Keratinocyte (primary cell): ENCODE results near the gene ZFYVE28.
A peak's percentile ranks its signal among the peaks of the same experiment; 100 is the strongest.

Experiments
- EZH2 ChIP-seq: IDR thresholded peaks from one replicate; pipeline ENCODE4 v1.6.1; 2012; ENCODE audit warnings: inconsistent platforms, mild to moderate bottlenecking, low read length, moderate library complexity
- TF ChIP-seq, protein P1 (sequence below), 3 experiments: IDR thresholded peaks in 1 of 3; conservative IDR thresholded peaks in 1 of 3; optimal IDR thresholded peaks in 1 of 3; 2 replicates in 2 of 3; 3 replicates in 1 of 3; pipeline versions ENCODE3 to v1.5.1; 2011; ENCODE audit warnings: low read length in 3 of 3, mild to moderate bottlenecking in 3 of 3, moderate library complexity in 2 of 3, control low read depth in 1 of 3, inconsistent platforms in 1 of 3; ENCODE audit not compliant: insufficient read depth in 2 of 3; ENCODE audit errors: extremely low read depth in 1 of 3

DNA sequence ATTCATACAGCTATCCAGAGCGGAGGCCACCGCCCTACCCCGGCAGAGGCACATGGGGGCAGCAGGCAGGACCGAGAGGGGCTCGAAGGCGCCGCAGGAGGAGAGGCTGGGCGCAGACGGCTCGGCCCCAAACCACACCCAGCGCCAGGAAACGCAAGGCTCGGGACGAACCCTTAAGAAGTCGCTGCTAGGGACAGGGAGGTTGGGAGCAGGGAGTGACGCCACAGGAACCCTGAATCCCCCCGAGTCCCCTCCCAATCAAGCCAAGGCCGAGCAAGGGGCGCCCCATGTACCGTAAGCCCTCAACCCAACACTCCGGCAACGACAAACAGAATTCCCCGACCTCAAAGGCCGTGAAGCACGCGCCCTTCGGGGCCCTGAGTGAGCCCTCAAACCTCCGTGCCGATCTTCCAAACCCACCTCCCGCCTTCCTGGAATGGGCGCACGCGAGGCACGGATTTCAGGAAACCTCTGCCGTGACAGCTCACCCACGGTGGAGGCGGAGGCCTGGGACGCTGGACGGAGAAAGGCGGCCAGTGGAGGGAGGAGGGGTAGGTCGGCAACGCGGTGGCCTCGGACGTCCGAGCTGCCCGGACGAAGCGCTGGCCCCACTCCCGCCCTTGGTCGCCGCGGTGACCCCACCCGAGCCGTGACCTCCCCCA lies 1.8 kb downstream of the ZFYVE28 start:
- TF ChIP-seq, protein P1, sequence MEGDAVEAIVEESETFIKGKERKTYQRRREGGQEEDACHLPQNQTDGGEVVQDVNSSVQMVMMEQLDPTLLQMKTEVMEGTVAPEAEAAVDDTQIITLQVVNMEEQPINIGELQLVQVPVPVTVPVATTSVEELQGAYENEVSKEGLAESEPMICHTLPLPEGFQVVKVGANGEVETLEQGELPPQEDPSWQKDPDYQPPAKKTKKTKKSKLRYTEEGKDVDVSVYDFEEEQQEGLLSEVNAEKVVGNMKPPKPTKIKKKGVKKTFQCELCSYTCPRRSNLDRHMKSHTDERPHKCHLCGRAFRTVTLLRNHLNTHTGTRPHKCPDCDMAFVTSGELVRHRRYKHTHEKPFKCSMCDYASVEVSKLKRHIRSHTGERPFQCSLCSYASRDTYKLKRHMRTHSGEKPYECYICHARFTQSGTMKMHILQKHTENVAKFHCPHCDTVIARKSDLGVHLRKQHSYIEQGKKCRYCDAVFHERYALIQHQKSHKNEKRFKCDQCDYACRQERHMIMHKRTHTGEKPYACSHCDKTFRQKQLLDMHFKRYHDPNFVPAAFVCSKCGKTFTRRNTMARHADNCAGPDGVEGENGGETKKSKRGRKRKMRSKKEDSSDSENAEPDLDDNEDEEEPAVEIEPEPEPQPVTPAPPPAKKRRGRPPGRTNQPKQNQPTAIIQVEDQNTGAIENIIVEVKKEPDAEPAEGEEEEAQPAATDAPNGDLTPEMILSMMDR (optimal IDR thresholded peaks at IDR 0.05 in 1 of 3, IDR thresholded peaks at IDR 0.05 in 1 of 3, conservative IDR thresholded peaks at IDR 0.05 in 1 of 3; ENCODE audit: extremely low read depth in 1 of 3, insufficient read depth in 2 of 3, low read length in 3 of 3), result no peak
- TF ChIP-seq EZH2, result peak; percentile 95
